ENCODE data around the gene FREM1.

FREM1 gene

DNA sequence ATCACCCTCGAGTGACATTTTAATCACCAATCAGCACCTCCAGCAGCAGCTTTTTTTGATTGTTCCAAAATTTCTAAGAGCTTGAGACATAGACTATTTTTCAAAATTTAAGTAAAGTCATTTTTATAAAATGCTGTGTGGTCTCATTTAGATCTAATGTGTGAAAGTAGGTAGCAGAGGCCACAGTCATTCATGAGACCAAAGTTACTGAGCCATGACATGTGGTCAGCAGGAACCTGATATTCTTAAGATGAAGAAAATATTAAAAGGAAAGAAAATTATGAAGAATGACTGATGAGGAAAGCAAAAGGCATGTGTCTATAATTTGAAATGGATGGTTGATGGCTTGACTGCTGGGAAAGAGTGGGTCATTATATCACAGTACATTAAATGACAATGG, 7.2 kb downstream of the FREM1 start:
- TF ChIP-seq FOXM1 (IDR thresholded peaks at IDR 0.05; ENCODE audit: borderline replicate concordance, low read depth) (no peak), CEBPB (IDR thresholded peaks at IDR 0.05) (no peak), EGR1 (IDR thresholded peaks at IDR 0.05) (no peak), CREB1 (IDR thresholded peaks at IDR 0.05; ENCODE audit: low read depth) (no peak), TCF12 (IDR thresholded peaks at IDR 0.05; ENCODE audit: low read depth) (no peak), YY1 (IDR thresholded peaks at IDR 0.05; ENCODE audit: low read depth) (no peak)
- TF ChIP-seq, protein P1, sequence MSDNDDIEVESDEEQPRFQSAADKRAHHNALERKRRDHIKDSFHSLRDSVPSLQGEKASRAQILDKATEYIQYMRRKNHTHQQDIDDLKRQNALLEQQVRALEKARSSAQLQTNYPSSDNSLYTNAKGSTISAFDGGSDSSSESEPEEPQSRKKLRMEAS (IDR thresholded peaks at IDR 0.05) = no peak
- TF ChIP-seq, protein P2, sequence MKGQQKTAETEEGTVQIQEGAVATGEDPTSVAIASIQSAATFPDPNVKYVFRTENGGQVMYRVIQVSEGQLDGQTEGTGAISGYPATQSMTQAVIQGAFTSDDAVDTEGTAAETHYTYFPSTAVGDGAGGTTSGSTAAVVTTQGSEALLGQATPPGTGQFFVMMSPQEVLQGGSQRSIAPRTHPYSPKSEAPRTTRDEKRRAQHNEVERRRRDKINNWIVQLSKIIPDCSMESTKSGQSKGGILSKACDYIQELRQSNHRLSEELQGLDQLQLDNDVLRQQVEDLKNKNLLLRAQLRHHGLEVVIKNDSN (IDR thresholded peaks at IDR 0.05) = no peak

DNA sequence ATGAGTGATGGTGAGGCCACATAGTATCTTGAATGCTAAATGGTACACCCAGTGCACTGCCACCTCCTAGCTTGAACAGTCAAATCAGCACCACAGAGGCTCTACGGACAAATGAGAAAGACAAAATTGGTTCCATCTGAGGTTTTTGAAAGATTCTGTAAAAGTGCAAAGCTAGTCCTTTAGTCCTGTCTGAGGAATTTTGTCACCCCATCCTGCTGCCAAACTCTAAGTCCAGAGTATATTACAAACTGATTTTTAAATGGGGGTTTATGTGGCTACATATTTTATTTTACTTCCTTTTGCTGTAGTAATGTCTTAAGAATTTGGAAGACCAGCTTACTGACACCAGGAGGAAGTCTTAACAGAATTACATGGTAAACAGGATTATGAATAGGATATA, 7.7 kb downstream of the FREM1 start:
- TF ChIP-seq EGR1 (IDR thresholded peaks at IDR 0.05) (no peak), NFIC (IDR thresholded peaks at IDR 0.05) (no peak), CREB1 (IDR thresholded peaks at IDR 0.05; ENCODE audit: low read depth) (no peak), ZBTB7A (IDR thresholded peaks at IDR 0.05; ENCODE audit: low read depth) (no peak), TEAD4 (IDR thresholded peaks at IDR 0.05) (no peak), YY1 (IDR thresholded peaks at IDR 0.05; ENCODE audit: low read depth) (no peak), EP300 (IDR thresholded peaks at IDR 0.05; ENCODE audit: borderline replicate concordance) (no peak), FOXM1 (IDR thresholded peaks at IDR 0.05; ENCODE audit: borderline replicate concordance, low read depth) (no peak)
- TF ChIP-seq, protein P2 (IDR thresholded peaks at IDR 0.05) = no peak
- TF ChIP-seq, protein P3, sequence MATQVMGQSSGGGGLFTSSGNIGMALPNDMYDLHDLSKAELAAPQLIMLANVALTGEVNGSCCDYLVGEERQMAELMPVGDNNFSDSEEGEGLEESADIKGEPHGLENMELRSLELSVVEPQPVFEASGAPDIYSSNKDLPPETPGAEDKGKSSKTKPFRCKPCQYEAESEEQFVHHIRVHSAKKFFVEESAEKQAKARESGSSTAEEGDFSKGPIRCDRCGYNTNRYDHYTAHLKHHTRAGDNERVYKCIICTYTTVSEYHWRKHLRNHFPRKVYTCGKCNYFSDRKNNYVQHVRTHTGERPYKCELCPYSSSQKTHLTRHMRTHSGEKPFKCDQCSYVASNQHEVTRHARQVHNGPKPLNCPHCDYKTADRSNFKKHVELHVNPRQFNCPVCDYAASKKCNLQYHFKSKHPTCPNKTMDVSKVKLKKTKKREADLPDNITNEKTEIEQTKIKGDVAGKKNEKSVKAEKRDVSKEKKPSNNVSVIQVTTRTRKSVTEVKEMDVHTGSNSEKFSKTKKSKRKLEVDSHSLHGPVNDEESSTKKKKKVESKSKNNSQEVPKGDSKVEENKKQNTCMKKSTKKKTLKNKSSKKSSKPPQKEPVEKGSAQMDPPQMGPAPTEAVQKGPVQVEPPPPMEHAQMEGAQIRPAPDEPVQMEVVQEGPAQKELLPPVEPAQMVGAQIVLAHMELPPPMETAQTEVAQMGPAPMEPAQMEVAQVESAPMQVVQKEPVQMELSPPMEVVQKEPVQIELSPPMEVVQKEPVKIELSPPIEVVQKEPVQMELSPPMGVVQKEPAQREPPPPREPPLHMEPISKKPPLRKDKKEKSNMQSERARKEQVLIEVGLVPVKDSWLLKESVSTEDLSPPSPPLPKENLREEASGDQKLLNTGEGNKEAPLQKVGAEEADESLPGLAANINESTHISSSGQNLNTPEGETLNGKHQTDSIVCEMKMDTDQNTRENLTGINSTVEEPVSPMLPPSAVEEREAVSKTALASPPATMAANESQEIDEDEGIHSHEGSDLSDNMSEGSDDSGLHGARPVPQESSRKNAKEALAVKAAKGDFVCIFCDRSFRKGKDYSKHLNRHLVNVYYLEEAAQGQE (IDR thresholded peaks at IDR 0.05; ENCODE audit: low read depth) = no peak

DNA sequence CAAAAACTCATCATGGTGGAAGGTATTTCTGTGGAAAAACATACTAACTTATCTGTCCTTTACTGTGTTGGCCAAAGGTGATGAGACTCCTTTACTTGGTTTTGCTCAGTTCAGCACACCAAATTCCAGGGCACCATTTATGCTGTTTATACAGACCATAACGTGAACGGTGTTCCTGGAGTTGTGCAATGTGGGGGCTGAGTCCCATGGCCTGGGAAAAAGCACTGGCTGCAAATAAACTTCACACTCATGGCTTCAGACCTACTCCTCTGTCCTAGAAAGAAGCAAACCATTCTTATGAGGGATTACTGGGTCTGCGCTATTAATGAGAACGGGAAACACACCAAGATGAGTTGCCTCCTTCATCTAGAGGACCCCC, 10.4 kb downstream of the FREM1 start:
- TF ChIP-seq, protein P2 (IDR thresholded peaks at IDR 0.05) = no peak
- TF ChIP-seq TAF1 (IDR thresholded peaks at IDR 0.05; ENCODE audit: low read depth) = no peak
- TF ChIP-seq RAD21 (IDR thresholded peaks at IDR 0.05; ENCODE audit: low read depth) = no peak
- no peak for TF ChIP-seq YY1 (IDR thresholded peaks at IDR 0.05; ENCODE audit: low read depth)

DNA sequence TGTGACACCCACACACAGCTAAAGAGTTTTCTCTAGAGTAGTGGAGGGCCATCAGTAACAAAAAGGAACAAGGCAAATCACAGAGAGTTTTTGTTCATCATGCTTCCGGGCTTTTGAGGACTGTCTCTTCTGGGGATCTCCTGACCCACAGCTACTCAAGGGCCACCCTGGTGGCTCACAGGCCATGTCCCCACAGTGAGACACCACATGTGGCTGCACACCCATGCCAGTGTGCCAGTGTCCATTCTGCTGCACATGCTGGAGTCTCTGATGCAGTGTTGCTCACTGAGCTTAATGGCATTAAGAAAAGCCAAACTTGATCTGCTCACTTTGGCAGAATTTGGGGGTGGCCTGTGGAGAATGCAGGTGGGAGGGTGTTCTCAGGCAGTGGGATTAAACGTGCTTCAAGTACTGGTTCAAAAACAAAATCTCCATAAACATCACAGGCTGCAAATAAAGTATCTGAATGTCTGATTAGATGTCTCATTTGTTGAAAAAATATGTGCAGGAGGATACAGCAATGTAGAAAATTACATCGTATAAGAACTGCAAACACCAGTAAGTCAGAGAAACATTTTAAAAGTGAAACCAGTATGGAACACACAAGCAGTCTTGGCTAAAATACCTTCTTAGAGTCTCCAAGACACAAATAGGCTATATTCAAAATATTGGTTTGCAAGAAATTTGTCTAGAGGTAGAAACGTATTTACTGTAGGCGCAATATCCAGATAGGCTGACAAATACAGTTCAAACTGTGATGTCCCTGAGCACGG, 11.0 kb downstream of the FREM1 start:
- TF ChIP-seq, protein P3 (IDR thresholded peaks at IDR 0.05; ENCODE audit: low read depth) = no peak
- no peak for TF ChIP-seq TAF1 (IDR thresholded peaks at IDR 0.05; ENCODE audit: low read depth)
- no peak for TF ChIP-seq EP300 (IDR thresholded peaks at IDR 0.05; ENCODE audit: borderline replicate concordance)
- TF ChIP-seq ZBTB7A (IDR thresholded peaks at IDR 0.05; ENCODE audit: low read depth) = no peak
- no peak for TF ChIP-seq FOXM1 (IDR thresholded peaks at IDR 0.05; ENCODE audit: borderline replicate concordance, low read depth)
- TF ChIP-seq, protein P1 (IDR thresholded peaks at IDR 0.05) = no peak
- TF ChIP-seq EGR1 (IDR thresholded peaks at IDR 0.05) = no peak
- TF ChIP-seq TCF12 (IDR thresholded peaks at IDR 0.05; ENCODE audit: low read depth) = no peak

DNA sequence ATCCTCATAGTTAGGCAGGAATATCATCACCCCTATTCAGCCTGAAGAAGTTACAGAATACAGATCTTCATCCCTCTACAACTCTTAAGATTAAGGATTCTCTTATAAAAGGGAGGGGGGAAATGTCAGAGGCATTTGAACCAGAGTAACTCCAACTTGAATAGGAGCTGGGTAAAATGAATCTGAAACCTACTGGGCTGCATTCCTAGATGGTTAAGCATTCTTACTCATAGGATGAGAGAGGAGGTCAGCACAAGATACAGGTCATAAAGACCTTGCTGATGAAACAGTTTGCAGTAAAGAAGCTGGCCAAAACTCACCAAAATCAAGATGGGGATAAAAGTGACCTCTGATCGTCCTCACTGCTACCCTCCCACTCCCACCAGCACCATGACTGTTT, 14.4 kb downstream of the FREM1 start:
- TF ChIP-seq CEBPB (IDR thresholded peaks at IDR 0.05) (no peak), CREB1 (IDR thresholded peaks at IDR 0.05; ENCODE audit: low read depth) (no peak), FOXM1 (IDR thresholded peaks at IDR 0.05; ENCODE audit: borderline replicate concordance, low read depth) (no peak), NFIC (IDR thresholded peaks at IDR 0.05) (no peak), TAF1 (IDR thresholded peaks at IDR 0.05; ENCODE audit: low read depth) (no peak)
- TF ChIP-seq, protein P1 (IDR thresholded peaks at IDR 0.05) = no peak

DNA sequence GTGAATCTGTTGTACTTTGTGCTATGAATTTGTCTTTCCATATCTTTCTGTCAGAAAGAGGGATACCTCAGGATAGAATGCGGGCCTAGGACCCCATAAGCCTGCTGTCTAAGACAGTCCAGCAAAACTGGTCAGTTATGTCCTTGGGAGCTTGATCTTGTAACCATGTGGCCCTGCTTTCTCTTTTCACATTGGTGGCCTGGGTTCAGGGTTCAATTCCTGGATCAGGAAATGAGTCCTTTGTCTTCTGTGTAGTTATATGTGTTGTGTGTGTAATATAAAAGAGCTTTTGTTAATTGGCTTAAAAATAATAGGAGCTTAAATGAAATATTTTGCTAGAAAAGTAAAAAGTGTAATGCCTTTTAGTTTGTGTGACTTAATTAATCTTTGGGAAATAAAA, 16.9 kb downstream of the FREM1 start:
- TF ChIP-seq, protein P2 (IDR thresholded peaks at IDR 0.05) = no peak
- TF ChIP-seq YY1 (IDR thresholded peaks at IDR 0.05; ENCODE audit: low read depth) = no peak
- TF ChIP-seq TCF12 (IDR thresholded peaks at IDR 0.05; ENCODE audit: low read depth) = no peak
- TF ChIP-seq, protein P3 (IDR thresholded peaks at IDR 0.05; ENCODE audit: low read depth) = no peak
- no peak for TF ChIP-seq FOXM1 (IDR thresholded peaks at IDR 0.05; ENCODE audit: borderline replicate concordance, low read depth)
- TF ChIP-seq EGR1 (IDR thresholded peaks at IDR 0.05) = no peak
- no peak for TF ChIP-seq NFIC (IDR thresholded peaks at IDR 0.05)
- no peak for TF ChIP-seq RAD21 (IDR thresholded peaks at IDR 0.05; ENCODE audit: low read depth)

Data from Ishikawa (cell line).